ENCODE measurements around the gene AP1G1. TPM values are rescaled to one million over a fixed set of nuclear protein-coding genes. Genes with fewer than 3 reads are reported as not detected.

The AP1G1 gene
- total and polyA plus RNA-seq, 2 of the 8 experiments (the other 6 are each of a cell fraction or from before 2014, with no cell fraction given), result 43.9 to 68.4 TPM

DNA sequence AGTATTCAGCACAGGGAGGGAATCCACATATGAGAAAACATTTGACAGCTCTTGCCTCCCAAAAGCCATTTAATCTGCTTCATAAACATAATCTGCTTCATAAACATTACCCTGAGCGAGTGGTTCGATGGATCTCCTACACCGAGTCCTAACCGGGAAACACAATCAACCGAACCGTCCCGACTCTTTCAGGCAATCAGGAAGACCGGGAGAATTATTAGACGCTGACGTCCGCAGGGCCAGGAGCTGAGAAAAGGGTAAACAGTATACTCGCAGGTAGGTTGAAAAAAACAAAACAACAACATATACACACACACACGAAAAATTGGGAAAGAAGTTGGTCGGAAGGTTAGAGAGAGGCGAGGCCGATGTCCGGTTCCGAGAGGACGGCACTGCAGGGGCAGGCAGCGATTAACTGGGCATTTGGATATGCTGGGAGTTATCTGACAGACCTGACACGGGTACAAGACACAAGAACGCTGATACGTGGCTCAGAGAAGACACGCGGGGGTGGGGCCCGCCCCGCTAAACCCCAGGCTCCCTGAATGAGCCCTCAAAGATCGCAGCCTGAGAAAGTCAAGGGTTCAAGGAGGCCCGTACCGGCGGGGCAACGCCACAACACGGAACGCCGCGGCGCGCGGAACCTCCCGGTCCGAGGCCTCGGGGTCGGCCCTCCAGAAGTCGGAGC lies 585 bp downstream of the AP1G1 start:
- Histone ChIP-seq H2BK5ac (ENCODE audit: low read depth, low read length) (peak overlapping the region; percentile 100; the same call in 1 of the 2 replicates), H3K23me2 (ENCODE audit: low read depth, low read length) (peaks cover 6% of the 10 kb centered on the region), H4K20me1 (replicated peaks in 1 of 2; ENCODE audit: control insufficient read depth in 1 of 2, insufficient read depth in 2 of 2, low read length in 2 of 2) (no peaks in the 10 kb centered on the region), H2AK5ac (ENCODE audit: low read depth, low read length) (no peak overlapping the region; the same call in 1 of the 2 replicates), H3K4me3 (ENCODE audit: extremely low read depth in 1 of 4, insufficient read depth in 2 of 4, low read depth in 3 of 4, low read length in 4 of 4) (peak overlapping the region; percentile 81 to 97 (median 86)), H2BK120ac (replicated peaks; ENCODE audit: low read depth, low read length) (no peak overlapping the region), H4K5ac (ENCODE audit: insufficient read length, low read depth, low read length) (no peak overlapping the region), H3K79me2 (ENCODE audit: control insufficient read depth in 1 of 2, insufficient read depth in 2 of 2, low read length in 2 of 2) (peaks cover 13 to 50% of the 10 kb centered on the region in 2 experiments), H3K27me3 (replicated peaks in 1 of 4; ENCODE audit: control insufficient read depth in 3 of 4, extremely low read depth in 1 of 4, insufficient read depth in 3 of 4, low read length in 3 of 4) (no peaks in the 10 kb centered on the region), H2BK20ac (ENCODE audit: low read length) (no peak overlapping the region), H3K4me1 (replicated peaks in 1 of 4; ENCODE audit: control insufficient read depth in 3 of 4, insufficient read depth in 4 of 4, low read length in 3 of 4) (peaks cover 0 to 3% (median 0%) of the 10 kb centered on the region in 4 experiments; a peak in 2 of 7 replicates), H3K27ac (ENCODE audit: low read depth, low read length) (peak overlapping the region; percentile 100), H3K79me1 (ENCODE audit: low read depth, low read length) (peaks cover 3% of the 10 kb centered on the region; the same call in 1 of the 2 replicates), H3K18ac (ENCODE audit: extremely low read depth, low read length) (no peak overlapping the region), H3K56ac (replicated peaks; ENCODE audit: insufficient read length, low read depth, low read length) (no peak overlapping the region), H2BK15ac (ENCODE audit: low read length) (no peak overlapping the region), H3K23ac (ENCODE audit: insufficient read length) (no peak overlapping the region), H2AFZ (ENCODE audit: low read length) (no peak overlapping the region), H3K4ac (replicated peaks; ENCODE audit: insufficient read length, low read depth, low read length) (no peak overlapping the region), H3K14ac (ENCODE audit: insufficient read length) (no peak overlapping the region), H4K8ac (ENCODE audit: extremely low read depth, insufficient read depth, low read length) (peak overlapping the region; percentile 99; the same call in 1 of the 2 replicates), H3K9ac (replicated peaks in 1 of 4; ENCODE audit: extremely low read depth in 1 of 4, low read depth in 3 of 4, low read length in 3 of 4) (peak overlapping the region; percentile 95 to 100 (median 99)), H2BK12ac (ENCODE audit: low read depth, low read length) (peak overlapping the region; percentile 100; the same call in 1 of the 2 replicates), H3K9me3 (ENCODE audit: insufficient read depth in 2 of 2, low read depth in 1 of 2, low read length in 1 of 2) (no peaks in the 10 kb centered on the region), H3K4me2 (ENCODE audit: insufficient read depth in 1 of 2, low read depth in 2 of 2, low read length in 2 of 2) (peak overlapping the region; percentile 76 to 84), H4K91ac (replicated peaks; ENCODE audit: insufficient read length, low read length) (no peak overlapping the region), H3K36me3 (ENCODE audit: control insufficient read depth in 2 of 4, insufficient read depth in 4 of 4, low read length in 3 of 4) (peaks cover 0 to 7% (median 0%) of the 10 kb centered on the region in 4 experiments; a peak in 1 of 8 replicates)
- FAIRE-seq (no peak), DNase-seq (ENCODE audit: low read depth in 1 of 2, low spot score in 2 of 2) (no peak)
- POLR2A ChIA-PET (ENCODE audit: partially characterized antibody), result interaction anchor here (0.6 to 2.6 kb wide), 22 partner anchors 7 to 282 kb away, joined by 3 to 11 read pairs (median 4); partner anchors contain the start of genes ATXN1L, CHST4 and IST1
- WGBS, 2 experiments (ENCODE audit: extremely low coverage in 1 of 2, insufficient coverage in 1 of 2, insufficient read length in 1 of 2, insufficient replicate concordance in 2 of 2, low coverage in 1 of 2, low lambda C conversion rate in 2 of 2, missing lambda C conversion rate in 1 of 2), result 5% methylated on average over 30 of the region's 44 CpGs; no CpG with 5 or more reads in 1 of the 2 experiments
- TF ChIP-seq POLR2A (IDR thresholded peaks at IDR 0.05; ENCODE audit: control extremely low read depth in 1 of 2, low read depth in 2 of 2, low read length in 2 of 2) (no peak), ASH2L (IDR thresholded peaks at IDR 0.05; ENCODE audit: low read length) (no peak), SP4 (IDR thresholded peaks at IDR 0.05; ENCODE audit: low read length) (no peak), TAF1 (IDR thresholded peaks at IDR 0.05; ENCODE audit: low read depth, low read length) (no peak), SIN3A (conservative IDR thresholded peaks at IDR 0.05 in 1 of 2, IDR thresholded peaks at IDR 0.05 in 1 of 2; ENCODE audit: low read depth in 1 of 2, low read length in 2 of 2) (0 out of 4 replicates have a peak, but pooled peaks of 1 of the 2 experiments have one; percentile 56), CTBP2 (IDR thresholded peaks at IDR 0.05; ENCODE audit: borderline replicate concordance, insufficient read depth, insufficient read length, low read length) (no peak)
- CTCF ChIA-PET (ENCODE audit: partially characterized antibody), result interaction anchor here (0.5 to 0.8 kb wide), 3 partner anchors 58 to 441 kb away, joined by 3 read pairs; no protein-coding TSS in a partner anchor
